NT2/D1 (cell line): ENCODE results near the gene RPN2.

Experiments used
- DNase-seq: peaks from one replicate; pipeline ENCODE4 v3.0.0-alpha.2; 2011; ENCODE audit warnings: low read depth, low spot score
- H3K27me3 ChIP-seq: 2 replicates; pipeline ENCODE4 v1.6.0; 2011; ENCODE audit warnings: mild to moderate bottlenecking; ENCODE audit not compliant: insufficient read length, insufficient read depth
- H3K36me3 ChIP-seq: 2 replicates; pipeline ENCODE4 v1.6.1; 2011; ENCODE audit warnings: mild to moderate bottlenecking, low read length, mixed read lengths; ENCODE audit not compliant: insufficient read depth, insufficient read length
- H3K4me1 ChIP-seq: 2 replicates; pipeline ENCODE4 v1.5.1; 2011; ENCODE audit not compliant: insufficient read depth, insufficient read length
- H3K4me3 ChIP-seq: 2 replicates; pipeline ENCODE4 v1.5.1; 2011; ENCODE audit warnings: low read depth; ENCODE audit not compliant: insufficient read length
- H3K9ac ChIP-seq: 2 replicates; pipeline ENCODE4 v1.6.0; 2011; ENCODE audit warnings: low read depth; ENCODE audit not compliant: insufficient read length
- H3K9me3 ChIP-seq: 2 replicates; pipeline ENCODE4 v1.5.1; 2011; ENCODE audit warnings: mild to moderate bottlenecking, low read length; ENCODE audit not compliant: insufficient read depth
- SUZ12 ChIP-seq: IDR thresholded peaks from 2 replicates; pipeline ENCODE4 v1.6.1; 2011; ENCODE audit not compliant: insufficient read length, insufficient read depth; ENCODE audit errors: extremely low read depth
- YY1 ChIP-seq: IDR thresholded peaks from 2 replicates; pipeline ENCODE4 v1.6.1; 2011; ENCODE audit not compliant: insufficient read length, insufficient read depth
- ZNF274 ChIP-seq: IDR thresholded peaks from 2 replicates; pipeline ENCODE4 v1.6.1; 2011; ENCODE audit warnings: mild to moderate bottlenecking, low read depth, low read length

The RPN2 gene

DNA sequence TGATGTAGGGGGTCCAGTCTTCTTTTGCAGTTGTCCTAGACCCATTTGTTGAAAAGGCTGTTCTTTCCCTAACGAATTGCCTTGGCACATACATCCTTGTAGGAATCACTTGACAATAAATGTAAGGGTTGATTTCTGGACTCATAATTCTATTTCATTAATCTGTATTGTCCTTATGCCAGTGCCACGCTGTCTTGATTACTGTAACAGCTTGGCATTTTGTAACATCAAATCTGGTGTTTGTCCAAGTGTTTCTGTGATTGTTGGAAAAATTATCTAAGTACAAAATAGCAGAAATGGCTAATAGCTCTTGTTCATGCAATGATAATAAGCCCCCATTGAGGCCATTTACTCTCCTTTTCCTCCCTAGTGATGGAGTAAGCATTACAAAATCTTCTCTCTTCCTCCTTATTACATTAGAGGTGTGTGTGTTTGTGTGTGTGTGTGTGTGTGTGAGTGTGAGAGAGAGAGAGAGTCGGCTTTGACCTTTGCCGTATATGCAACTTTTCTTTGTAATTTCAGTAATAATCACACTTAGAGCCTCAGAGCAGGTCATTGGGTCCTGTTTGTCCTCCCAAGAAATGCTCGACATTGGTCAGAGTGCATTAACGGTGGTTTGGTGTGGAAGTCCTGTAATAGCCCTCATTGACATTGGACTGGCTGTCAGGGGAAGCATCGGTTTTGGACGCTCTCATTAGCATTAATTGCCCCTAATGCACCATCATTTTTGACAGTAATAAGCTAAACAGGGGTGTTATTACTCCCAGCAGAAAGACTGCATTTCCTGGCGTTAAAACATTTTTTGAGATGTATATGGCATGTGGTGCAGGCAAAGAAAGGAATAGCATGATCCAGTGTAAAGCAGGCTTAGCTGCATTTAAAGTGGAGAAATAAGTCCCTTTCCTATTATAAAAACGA lies 40.9 kb downstream of the RPN2 start:
- no peaks in the 10 kb centered on the region for H3K9me3 ChIP-seq
- peaks cover 76% of the 10 kb centered on the region for H3K36me3 ChIP-seq
- H3K27me3 ChIP-seq, result no peaks in the 10 kb centered on the region
- no peak overlapping the region for H3K4me3 ChIP-seq
- H3K4me1 ChIP-seq, result no peaks in the 10 kb centered on the region
- no peak overlapping the region for H3K9ac ChIP-seq
- TF ChIP-seq ZNF274, result no peak
- DNase-seq, result no peak

DNA sequence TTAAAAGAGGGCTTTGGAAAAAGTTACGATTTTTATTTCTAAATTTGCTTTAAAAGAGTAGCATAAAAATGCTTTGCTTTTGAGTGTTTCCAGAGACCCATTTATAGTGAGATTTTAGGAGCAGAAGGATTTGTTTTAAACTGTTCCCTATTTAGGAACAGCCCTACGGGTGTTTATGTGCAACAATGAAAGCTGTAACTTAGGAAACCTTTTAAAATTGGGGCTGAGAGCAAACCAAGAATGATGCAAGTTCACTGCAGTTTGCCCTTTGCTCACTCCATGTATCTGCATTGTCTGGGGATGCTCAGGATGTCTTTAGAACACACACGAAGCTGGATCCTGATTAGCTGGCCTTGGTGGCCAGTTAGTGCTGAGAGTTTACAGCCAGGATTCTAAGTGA lies 41.6 kb downstream of the RPN2 start:
- H3K9me3 ChIP-seq, result no peaks in the 10 kb centered on the region
- TF ChIP-seq YY1 (no peak), SUZ12 (no peak)
- H3K4me1 ChIP-seq, result no peaks in the 10 kb centered on the region
- H3K9ac ChIP-seq, result no peak overlapping the region
- DNase-seq, result no peak
- no peaks in the 10 kb centered on the region for H3K27me3 ChIP-seq
- H3K36me3 ChIP-seq, result peaks cover 76% of the 10 kb centered on the region
- no peak overlapping the region for H3K4me3 ChIP-seq

DNA sequence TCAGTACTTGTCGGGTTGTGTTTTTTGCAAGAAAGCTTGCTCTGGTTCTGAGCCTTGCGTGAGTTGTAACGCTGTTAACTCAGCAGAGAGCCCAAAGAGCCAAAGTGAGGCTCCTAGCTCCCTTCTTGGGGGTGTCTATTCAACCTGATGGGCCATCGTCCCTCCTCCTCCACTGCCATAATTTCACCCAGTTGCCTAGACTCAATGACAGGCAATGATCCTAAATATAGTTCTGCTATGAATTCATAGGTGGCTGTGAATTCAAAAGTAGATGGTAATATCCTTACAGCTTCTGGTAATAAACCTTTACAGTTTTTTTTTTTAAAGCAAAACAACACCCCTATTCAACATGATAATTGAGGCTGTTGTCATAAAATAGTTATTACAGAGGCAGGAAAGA lies 43.0 kb downstream of the RPN2 start:
- H3K36me3 ChIP-seq, result peaks cover 82% of the 10 kb centered on the region

DNA sequence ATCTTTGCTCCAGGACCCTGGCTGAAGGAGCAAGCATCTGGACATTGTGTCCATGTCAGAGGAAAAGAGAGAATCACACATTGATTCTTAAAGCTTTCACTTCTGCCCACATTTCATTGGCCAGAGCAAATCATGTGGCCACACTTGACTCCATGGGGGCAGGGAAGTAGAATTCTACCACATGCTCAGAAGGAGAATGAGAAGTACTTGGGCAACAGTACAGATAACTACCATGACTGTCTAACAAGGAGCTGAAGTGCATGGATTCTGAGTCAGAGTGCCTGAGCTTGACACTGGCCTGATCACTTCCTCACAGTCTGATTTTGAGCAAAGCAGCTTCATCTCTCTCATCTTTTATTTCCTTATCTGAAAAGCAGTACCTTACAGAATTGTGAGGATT lies 43.9 kb downstream of the RPN2 start:
- TF ChIP-seq SUZ12 (no peak), YY1 (no peak), ZNF274 (no peak)
- Histone ChIP-seq H3K27me3 (no peaks in the 10 kb centered on the region), H3K9ac (no peak overlapping the region), H3K36me3 (peaks cover 87% of the 10 kb centered on the region), H3K9me3 (no peaks in the 10 kb centered on the region), H3K4me1 (peaks cover 3% of the 10 kb centered on the region), H3K4me3 (no peak overlapping the region)
- DNase-seq, result no peak

More for the DNA sequence above, 43.0 kb downstream of the RPN2 start:
- Histone ChIP-seq H3K27me3 (no peaks in the 10 kb centered on the region), H3K9ac (no peak overlapping the region), H3K4me3 (no peak overlapping the region), H3K9me3 (no peaks in the 10 kb centered on the region), H3K4me1 (peaks cover 3% of the 10 kb centered on the region)
- no peak for TF ChIP-seq ZNF274
- TF ChIP-seq SUZ12, result no peak
- TF ChIP-seq YY1, result no peak
- DNase-seq, result no peak

DNA sequence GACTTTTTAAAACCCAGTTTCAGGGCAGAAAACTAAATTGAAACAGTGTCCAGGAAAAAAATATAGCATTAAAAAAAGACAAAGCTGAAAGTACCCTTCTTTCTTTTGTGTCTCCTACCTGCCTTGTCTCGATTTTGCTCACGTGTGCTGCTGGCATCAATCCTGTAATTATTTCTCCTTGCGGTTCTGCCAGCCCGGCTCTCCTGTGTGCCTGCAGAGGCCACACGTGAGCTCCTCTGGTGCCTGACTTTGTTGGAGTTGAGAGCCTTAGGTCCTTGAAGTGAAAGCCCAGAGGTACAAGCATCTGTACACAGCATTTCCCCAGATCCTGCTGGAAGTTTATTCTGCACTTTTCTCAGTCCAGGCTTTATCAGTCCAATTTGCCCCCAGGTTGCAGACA lies 46.0 kb downstream of the RPN2 start:
- Histone ChIP-seq H3K9me3 (no peaks in the 10 kb centered on the region), H3K27me3 (no peaks in the 10 kb centered on the region), H3K9ac (no peak overlapping the region), H3K4me1 (peaks cover 7% of the 10 kb centered on the region), H3K36me3 (peaks cover 88% of the 10 kb centered on the region), H3K4me3 (no peak overlapping the region)
- TF ChIP-seq SUZ12, result no peak
- no peak for TF ChIP-seq YY1
- TF ChIP-seq ZNF274, result no peak
- DNase-seq, result no peak

DNA sequence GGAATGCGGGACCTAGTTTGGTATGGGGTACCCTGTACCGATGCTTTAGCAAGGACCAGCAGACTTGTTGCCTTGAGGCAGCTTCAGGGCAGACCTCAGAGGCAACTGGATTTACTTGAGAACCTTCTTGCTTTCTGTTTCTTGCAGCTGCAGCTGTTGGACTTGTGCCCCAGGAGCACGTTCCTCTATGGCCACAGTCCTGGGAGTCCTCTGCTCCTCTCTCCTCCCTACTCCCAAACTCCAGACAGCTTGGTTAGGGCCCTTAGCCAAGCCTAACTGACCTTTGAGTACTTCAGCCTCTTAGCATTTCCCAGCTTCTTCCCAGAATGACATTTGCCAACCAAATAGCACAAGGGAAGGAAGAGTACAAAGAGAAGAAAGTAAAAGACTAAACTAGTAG lies 47.8 kb downstream of the RPN2 start:
- no peaks in the 10 kb centered on the region for H3K27me3 ChIP-seq
- H3K9me3 ChIP-seq, result no peaks in the 10 kb centered on the region
- H3K4me3 ChIP-seq, result no peak overlapping the region
- TF ChIP-seq SUZ12, result no peak
- no peak for TF ChIP-seq ZNF274
- TF ChIP-seq YY1, result no peak
- H3K9ac ChIP-seq, result no peak overlapping the region
- no peak for DNase-seq
- peaks cover 7% of the 10 kb centered on the region for H3K4me1 ChIP-seq
- H3K36me3 ChIP-seq, result peaks cover 98% of the 10 kb centered on the region

DNA sequence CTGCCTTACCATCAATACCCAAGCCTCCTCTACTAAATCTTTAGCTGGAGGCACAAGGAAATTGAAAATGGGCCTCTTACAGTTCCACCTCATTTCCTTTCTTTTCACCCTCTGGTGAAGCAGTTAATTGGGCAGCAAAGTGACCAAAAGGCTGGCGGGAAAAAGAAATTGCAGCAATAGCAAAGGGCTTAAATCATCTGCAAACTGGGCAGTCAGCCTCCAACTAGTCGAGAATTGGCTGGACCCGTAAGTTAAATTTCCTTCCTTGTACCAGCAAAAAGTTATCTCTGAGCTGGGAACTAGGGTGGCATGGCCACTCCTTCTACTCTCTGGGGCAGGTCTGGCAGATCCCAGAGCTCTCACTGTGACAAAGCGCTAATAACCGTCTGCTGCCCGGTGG lies 49.0 kb downstream of the RPN2 start:
- no peaks in the 10 kb centered on the region for H3K27me3 ChIP-seq
- H3K9me3 ChIP-seq, result no peaks in the 10 kb centered on the region
- H3K36me3 ChIP-seq, result peaks cover 99% of the 10 kb centered on the region
- TF ChIP-seq YY1 (no peak), SUZ12 (no peak), ZNF274 (no peak)
- H3K4me3 ChIP-seq, result no peak overlapping the region
- H3K4me1 ChIP-seq, result peaks cover 7% of the 10 kb centered on the region
- no peak overlapping the region for H3K9ac ChIP-seq
- DNase-seq, result no peak

DNA sequence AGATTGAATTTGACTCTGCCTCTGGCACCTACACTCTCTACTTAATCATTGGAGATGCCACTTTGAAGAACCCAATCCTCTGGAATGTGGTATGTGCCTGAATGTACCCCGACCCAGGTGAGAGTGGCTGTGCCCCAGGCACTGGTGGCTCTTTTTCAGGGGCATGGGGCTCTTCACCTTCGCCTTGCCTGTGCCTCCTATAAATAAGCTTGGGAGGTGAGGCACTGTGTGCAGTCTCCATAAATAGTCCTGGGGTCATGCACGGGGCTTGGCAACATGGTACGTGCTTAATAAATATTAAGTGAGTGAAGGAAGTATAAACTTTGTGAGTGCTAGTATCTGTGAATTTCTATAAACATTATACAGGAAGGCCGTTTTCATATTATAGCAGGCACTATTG lies 49.5 kb downstream of the RPN2 start:
- peaks cover 7% of the 10 kb centered on the region for H3K4me1 ChIP-seq
- H3K4me3 ChIP-seq, result no peak overlapping the region
- no peak for TF ChIP-seq YY1
- no peak for TF ChIP-seq SUZ12
- no peak for TF ChIP-seq ZNF274
- no peaks in the 10 kb centered on the region for H3K9me3 ChIP-seq
- H3K36me3 ChIP-seq, result peaks cover 99% of the 10 kb centered on the region
- H3K27me3 ChIP-seq, result no peaks in the 10 kb centered on the region
- no peak for DNase-seq
- H3K9ac ChIP-seq, result no peak overlapping the region
